ENCODE data around the gene CCDC77. TPM values are rescaled to one million over a fixed set of nuclear protein-coding genes. Genes with fewer than 3 reads are reported as not detected.

The CCDC77 gene
- total RNA-seq, 2 experiments from 2014 or later: 14.4 to 14.7 TPM

Other genes with a start within 250 kb of the CCDC77 start
- under 1 TPM in 1 of 2 experiments, not detected in 1; 0.43 TPM for gene SLC6A12, start 187.5 kb upstream of the CCDC77 start, total RNA-seq
- gene SLC6A13, start 138.8 kb upstream of the CCDC77 start, total RNA-seq: under 1 TPM in 1 of 2 experiments, not detected in 1; 0.39 TPM
- 10 to 100 TPM; 59.7 to 63.5 TPM for gene KDM5A, start 12.3 kb upstream of the CCDC77 start, total RNA-seq
- 1 to 10 TPM; 1.2 to 1.9 TPM for gene B4GALNT3, start 58.3 kb downstream of the CCDC77 start, total RNA-seq

All from activated CD4-positive, alpha-beta memory T cell treated with anti-CD3 and anti-CD28 coated beads for 36 hours (primary cell).